ENCODE data around the gene ARL15.

The ARL15 gene

GRCh38 chr5:54243483-54244080, 66.8 kb downstream of the ARL15 start:
- Histone ChIP-seq H3K36me3 (no peaks in the 10 kb centered on the region), H3K9me3 (no peaks in the 10 kb centered on the region), H3K4me3 (ENCODE audit: low read depth, low read length) (no peak overlapping the region), H3K4me1 (no peaks in the 10 kb centered on the region), H3K27me3 (no peaks in the 10 kb centered on the region)
- peak; percentile 23 for DNase-seq
- TF ChIP-seq CTCF (IDR thresholded peaks at IDR 0.05; ENCODE audit: low read depth, low read length) = peak; percentile 73

GRCh38 chr5:54242297-54242696, 68.1 kb downstream of the ARL15 start:
- no peaks in the 10 kb centered on the region for H3K27me3 ChIP-seq
- TF ChIP-seq CTCF (IDR thresholded peaks at IDR 0.05; ENCODE audit: low read depth, low read length) = no peak
- no peak overlapping the region for H3K4me3 ChIP-seq (ENCODE audit: low read depth, low read length)
- no peaks in the 10 kb centered on the region for H3K4me1 ChIP-seq
- DNase-seq = no peak
- H3K36me3 ChIP-seq = no peaks in the 10 kb centered on the region
- H3K9me3 ChIP-seq = no peaks in the 10 kb centered on the region

- peak; percentile 47 for TF ChIP-seq CTCF (IDR thresholded peaks at IDR 0.05; ENCODE audit: low read depth, low read length)
- Histone ChIP-seq H3K36me3 (no peaks in the 10 kb centered on the region), H3K9me3 (no peaks in the 10 kb centered on the region), H3K4me3 (ENCODE audit: low read depth, low read length) (no peak overlapping the region), H3K4me1 (no peaks in the 10 kb centered on the region), H3K27me3 (peaks cover 4% of the 10 kb centered on the region)
- no peak for DNase-seq
Observed at GRCh38 chr5:54234304-54234933, 76.0 kb downstream of the ARL15 start.

- H3K27me3 ChIP-seq = peaks cover 6% of the 10 kb centered on the region
- H3K4me3 ChIP-seq (ENCODE audit: low read depth, low read length) = no peak overlapping the region
- TF ChIP-seq CTCF (IDR thresholded peaks at IDR 0.05; ENCODE audit: low read depth, low read length) = no peak
- no peaks in the 10 kb centered on the region for H3K36me3 ChIP-seq
- no peaks in the 10 kb centered on the region for H3K4me1 ChIP-seq
- no peak for DNase-seq
- H3K9me3 ChIP-seq = no peaks in the 10 kb centered on the region
Observed at GRCh38 chr5:54230936-54231685, 79.3 kb downstream of the ARL15 start.

GRCh38 chr5:54229041-54229780, 81.2 kb downstream of the ARL15 start:
- peak; percentile 98 for TF ChIP-seq CTCF (IDR thresholded peaks at IDR 0.05; ENCODE audit: low read depth, low read length)
- peak; percentile 69 for DNase-seq
- H3K4me3 ChIP-seq (ENCODE audit: low read depth, low read length) = no peak overlapping the region
- H3K36me3 ChIP-seq = no peaks in the 10 kb centered on the region
- no peaks in the 10 kb centered on the region for H3K9me3 ChIP-seq
- peaks cover 14% of the 10 kb centered on the region for H3K27me3 ChIP-seq
- H3K4me1 ChIP-seq = no peaks in the 10 kb centered on the region

All from BE2C (cell line).